HG03103 (cell line): Measurements from ENCODE around the gene CYTH4.

ENCODE experiments used
- ATAC-seq: cut with Tn5 transposase; IDR thresholded peaks from one replicate; pipeline ENCODE4 v1.9.1; 2021; ENCODE audit warnings: low read depth; ENCODE audit not compliant: unreplicated experiment

Gene CYTH4

DNA sequence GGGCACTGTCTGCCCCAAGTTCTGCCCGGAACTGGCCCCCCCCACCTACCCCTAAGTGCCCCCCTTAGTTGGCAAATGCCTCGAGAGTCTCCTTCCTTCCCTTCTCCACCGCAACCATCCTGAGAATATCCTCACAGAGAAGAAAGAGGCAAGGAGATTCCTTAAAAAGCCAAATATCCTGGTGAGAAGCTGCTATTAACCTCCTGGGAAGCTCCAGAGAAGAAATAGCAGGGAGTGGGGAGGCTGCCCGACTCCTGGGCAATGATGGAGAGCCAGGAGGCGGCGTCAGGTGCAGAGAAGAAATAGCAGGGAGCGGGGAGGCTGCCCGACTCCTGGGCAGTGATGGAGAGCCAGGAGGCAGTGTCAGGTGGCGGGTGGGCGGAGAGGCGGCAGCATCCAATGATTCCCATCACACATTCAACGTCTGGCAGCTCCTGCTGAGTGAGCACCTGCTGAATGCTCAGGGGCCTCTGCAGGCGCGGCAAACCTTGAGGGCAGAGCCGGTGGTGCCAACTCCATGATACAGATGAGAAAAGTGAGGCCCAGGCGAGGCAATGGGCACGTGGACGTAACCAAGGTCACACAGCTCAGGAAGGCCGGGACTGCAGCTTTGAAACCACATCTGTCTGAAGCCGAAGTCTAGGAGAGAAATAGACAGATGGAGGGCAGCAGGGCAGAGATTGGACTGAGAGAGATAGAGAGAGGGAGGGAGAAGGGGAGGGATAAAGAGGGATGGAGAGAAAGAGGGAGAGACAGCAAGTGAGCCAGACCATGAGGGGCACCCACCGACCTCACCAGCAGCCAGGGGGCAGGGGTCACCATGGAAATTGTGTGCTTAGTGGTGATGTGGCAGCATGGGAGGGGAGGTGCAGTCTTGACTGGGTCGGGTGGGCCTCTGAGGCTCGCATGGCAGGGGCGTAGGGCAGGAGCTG lies 58.3 kb downstream of the CYTH4 start:
- ATAC-seq = no peak

DNA sequence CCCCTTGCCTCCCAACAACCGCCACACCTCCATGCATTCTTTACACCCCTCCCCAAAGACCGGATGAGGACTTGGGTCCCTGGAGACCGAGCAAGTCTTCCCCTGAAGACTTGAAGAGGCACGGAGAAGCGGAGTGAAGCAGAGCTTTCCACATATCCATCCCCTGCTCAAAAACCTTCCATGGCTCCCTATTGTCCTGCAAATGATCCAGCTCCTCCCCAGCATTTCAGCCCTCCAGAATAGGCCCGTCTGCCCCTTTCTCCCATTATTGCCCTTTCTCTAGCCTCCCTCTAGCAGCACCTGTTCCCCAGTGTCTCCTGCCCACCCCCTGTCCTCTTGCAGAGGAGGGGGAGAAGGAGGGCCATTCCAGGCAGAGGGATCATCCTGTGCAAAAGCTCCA lies 59.8 kb downstream of the CYTH4 start:
- ATAC-seq = no peak

GRCh38 chr22:37343348-37343747 lies 61.0 kb downstream of the CYTH4 start:
- ATAC-seq = no peak

- ATAC-seq = no peak
Measured at GRCh38 chr22:37343863-37344734, 61.8 kb downstream of the CYTH4 start.

GRCh38 chr22:37344735-37345449 lies 62.6 kb downstream of the CYTH4 start:
- ATAC-seq = no peak

GRCh38 chr22:37345863-37346504 lies 63.7 kb downstream of the CYTH4 start:
- ATAC-seq = no peak

DNA sequence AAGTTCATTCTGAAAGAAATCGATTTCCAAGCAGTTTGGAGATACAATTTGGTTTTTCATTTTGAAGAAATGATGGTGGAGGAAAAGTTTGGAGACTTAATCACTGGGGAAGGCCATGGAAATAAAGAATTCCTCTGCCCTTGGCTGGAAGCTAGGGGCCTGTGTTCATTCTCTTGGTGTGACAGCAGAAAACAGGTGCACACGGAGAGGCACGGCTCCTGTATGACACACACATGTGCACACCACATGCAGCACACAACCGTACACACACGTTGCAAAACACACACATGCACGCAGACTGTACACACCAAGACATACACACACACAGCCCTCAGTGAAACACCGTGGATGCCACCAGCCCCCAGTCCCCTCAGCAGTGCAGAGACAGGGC lies 64.2 kb downstream of the CYTH4 start:
- no peak for ATAC-seq

- ATAC-seq = no peak
Measured at GRCh38 chr22:37349043-37349814, 66.9 kb downstream of the CYTH4 start.

DNA sequence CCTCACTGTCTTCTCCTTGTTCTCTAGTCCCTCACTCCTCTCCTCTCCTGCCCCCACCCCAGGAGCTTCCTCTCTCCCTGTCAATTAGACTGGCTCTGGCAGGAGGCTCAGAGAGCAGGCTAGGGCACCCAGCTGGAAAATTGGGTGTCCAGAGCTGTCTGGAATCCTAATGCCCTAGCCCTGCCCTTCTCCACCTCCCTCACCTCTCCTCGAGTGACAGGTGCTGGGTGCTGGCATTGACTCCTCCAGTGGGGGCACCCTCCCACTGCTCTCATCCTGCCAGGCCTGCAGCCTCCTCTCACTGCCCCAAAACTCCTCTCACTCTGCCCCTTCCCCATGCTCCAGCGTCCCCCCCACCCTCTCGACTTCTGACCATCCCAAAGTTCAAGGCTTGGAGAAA lies 68.9 kb downstream of the CYTH4 start:
- no peak for ATAC-seq

DNA sequence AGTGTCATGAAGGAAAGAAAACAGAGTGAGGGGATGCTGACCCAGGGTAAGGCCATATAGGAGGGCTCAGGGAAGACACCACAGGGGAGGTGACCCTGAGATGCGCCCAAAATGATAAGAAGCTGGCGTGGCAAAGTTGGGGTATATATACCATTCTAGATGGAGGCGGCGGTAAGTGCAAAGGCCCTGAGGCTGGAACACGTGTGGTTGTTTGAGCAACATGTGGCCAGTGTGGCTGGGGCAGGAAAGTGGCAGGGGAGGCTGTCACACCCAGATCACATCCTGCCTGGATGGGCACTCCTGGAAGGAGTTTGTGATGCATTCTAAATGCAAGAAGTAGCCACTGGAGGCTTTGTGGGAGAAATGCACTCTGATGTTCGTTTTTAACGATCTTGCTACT lies 70.2 kb downstream of the CYTH4 start:
- no peak for ATAC-seq

GRCh38 chr22:37353839-37354238 lies 71.5 kb downstream of the CYTH4 start:
- ATAC-seq = no peak

DNA sequence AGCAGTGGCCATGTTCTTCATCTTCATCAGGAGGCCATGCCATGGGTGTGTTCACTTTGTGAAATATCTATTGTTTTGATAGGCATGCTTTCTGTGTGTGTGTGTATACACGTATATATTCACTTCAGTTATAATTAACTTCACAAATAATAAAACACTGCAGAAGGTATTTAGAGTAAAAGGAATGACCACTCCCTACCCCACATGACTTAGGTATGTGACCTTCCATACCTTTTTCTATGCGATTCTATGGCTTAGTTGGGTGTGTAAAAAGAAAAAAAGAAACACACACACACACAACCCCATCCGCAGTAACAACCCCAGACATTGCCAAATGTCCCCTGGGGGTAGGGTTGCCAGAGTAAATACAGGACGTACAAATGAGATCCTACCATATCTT lies 72.0 kb downstream of the CYTH4 start:
- ATAC-seq = no peak

- no peak for ATAC-seq
Measured at GRCh38 chr22:37354670-37355069, 72.4 kb downstream of the CYTH4 start.

DNA sequence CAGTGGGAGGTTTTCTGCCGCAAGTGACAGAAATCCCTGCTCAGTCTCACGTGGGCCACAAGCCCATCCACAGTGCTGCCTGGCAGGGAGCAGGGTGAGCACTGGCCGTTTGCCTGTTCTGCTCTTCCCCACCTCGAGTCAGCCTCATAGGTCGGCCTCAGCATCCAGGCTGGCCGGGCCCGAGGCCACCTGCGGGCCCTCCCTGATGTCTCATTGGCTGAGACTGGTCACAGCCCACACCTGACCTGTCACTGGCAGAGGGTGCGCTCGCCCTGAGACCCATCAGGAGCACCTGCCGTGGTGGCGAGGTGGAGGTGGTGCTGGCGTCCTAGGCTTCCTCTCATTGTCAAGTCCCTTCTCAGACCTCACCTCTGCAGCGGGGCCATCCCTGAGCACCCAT lies 72.9 kb downstream of the CYTH4 start:
- ATAC-seq = no peak

DNA sequence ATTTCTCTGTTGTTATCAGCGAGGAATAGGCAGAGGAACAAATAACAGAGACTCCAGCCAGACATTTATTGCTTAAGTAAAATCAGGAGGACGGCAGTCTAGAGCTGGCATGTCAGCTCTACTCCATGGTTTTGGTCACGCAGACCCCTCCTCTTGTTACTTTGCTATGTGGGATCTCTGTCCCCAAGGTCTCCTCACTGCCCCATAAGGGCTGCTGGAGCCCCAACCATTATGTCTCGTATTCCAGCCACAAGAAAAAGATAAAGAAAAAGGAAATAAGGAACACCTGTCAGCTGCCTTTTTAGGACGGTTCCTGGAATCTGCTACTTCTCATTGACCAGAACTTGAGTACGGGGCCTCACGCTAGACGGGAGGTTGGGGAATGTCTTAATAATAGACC lies 74.6 kb downstream of the CYTH4 start:
- no peak for ATAC-seq

DNA sequence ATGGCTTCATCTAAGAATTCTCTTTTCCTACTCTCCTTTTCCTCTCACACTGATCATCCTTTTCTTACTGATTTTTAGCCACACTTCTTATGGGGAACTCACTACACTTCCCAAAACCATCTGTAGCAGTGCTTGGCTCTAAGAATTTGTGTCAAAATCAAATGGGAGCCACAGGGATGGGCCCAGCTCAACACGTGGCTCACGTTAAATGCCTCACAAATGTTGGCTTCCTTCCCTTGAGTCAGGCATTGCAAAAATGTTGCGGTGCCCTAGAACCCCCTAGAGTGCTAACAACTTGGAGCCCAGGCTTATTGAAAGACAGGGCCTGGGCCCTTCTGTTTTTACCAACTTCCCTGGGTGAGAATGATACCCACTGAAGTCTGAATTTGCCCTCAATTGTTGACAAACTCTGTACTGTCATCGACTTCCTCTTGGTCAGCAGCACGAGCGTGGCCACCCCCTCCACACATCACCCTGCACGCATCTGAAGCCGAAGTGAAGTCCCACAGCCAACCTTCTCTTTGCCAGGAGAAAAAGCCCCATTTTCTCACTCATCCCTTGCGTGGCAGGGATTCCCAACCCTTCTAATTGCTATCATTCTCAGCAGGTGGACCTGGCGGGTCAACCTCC lies 75.3 kb downstream of the CYTH4 start:
- ATAC-seq = no peak

GRCh38 chr22:37358386-37358785 lies 76.1 kb downstream of the CYTH4 start:
- no peak for ATAC-seq

DNA sequence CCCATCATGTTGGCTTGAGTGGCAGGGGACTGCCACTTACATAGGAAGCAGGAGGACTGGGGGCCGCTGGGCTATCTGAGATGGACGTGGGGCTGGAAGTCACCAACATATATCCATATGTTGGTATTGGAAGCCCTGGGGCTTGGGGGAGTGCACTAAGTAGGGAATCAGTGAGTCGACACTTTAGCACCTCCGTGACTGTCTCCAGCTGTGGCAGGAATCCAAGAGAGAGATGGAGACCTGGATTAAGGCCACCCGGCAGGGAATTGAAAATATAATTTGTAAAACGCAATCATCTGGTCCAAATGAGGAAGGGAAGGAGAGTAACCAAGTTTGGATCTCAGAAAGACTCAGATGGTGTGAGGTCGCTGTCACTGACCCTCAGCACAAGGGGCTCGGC lies 76.6 kb downstream of the CYTH4 start:
- no peak for ATAC-seq

DNA sequence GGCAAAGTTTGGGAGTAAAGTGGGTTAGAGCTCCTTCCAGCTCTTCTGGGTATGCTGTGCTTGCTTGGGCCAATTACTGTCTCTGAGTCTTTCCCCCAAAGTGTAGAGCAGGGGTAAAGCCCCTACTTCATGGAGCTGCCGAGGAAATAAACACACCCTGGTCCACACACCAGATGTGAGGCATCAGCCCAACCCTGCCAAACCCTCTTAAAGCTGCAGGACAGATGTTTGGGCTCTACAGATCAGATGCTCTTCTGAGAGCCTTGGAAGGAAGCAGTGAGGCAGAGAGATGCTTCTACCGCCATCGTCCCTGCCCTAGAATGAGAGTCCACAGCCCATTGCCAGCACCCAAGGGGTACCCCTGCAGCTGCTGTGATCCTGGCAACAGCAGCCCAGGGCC lies 80.3 kb downstream of the CYTH4 start:
- no peak for ATAC-seq
